RPMI7951 (cell line): Measurements from ENCODE around the gene PAPPA. TPM values are rescaled to one million over a fixed set of nuclear protein-coding genes. Genes with fewer than 3 reads are reported as not detected.

Experiments used
- DNase-seq: peaks from one replicate; pipeline ENCODE4 v3.0.0-alpha.2; 2012; ENCODE audit warnings: low read depth
- total RNA-seq: library from RNA; depleted of rRNA; stranded (reverse); fragments of >200 nt; shearing (Covaris generic); gene quantifications from 2 replicates; pipeline ENCODE4 v1.2.3, GENCODE V29; 2014

Gene PAPPA
- total RNA-seq, 1 experiment from 2014 or later: 0.24 TPM

- DNase-seq: peak; percentile 69
Observed at GRCh38 chr9:116151966-116152381, 1.6 kb upstream of the PAPPA start.

GRCh38 chr9:116152390-116152789, 1.2 kb upstream of the PAPPA start:
- DNase-seq: peak; percentile 39

- no peak for DNase-seq
Observed at GRCh38 chr9:116152941-116153764, 438 bp upstream of the PAPPA start.

- DNase-seq: no peak
Observed at GRCh38 chr9:116154334-116154975, 864 bp downstream of the PAPPA start.

GRCh38 chr9:116154976-116155697, 1.5 kb downstream of the PAPPA start:
- no peak for DNase-seq

- DNase-seq: no peak
Observed at GRCh38 chr9:116155698-116156039, 2.1 kb downstream of the PAPPA start.

- peak; percentile 49 for DNase-seq
Observed at GRCh38 chr9:116156621-116157314, 3.2 kb downstream of the PAPPA start.

GRCh38 chr9:116157436-116158138, 4.0 kb downstream of the PAPPA start:
- DNase-seq: no peak

- no peak for DNase-seq
Observed at GRCh38 chr9:116160676-116161571, 7.3 kb downstream of the PAPPA start.

- no peak for DNase-seq
Observed at GRCh38 chr9:116162241-116162781, 8.7 kb downstream of the PAPPA start.

- DNase-seq: no peak
Observed at GRCh38 chr9:116163293-116164055, 9.9 kb downstream of the PAPPA start.

- DNase-seq: no peak
Observed at GRCh38 chr9:116165912-116166311, 12.3 kb downstream of the PAPPA start.

GRCh38 chr9:116166713-116167112, 13.1 kb downstream of the PAPPA start:
- no peak for DNase-seq

GRCh38 chr9:116168231-116168630, 14.6 kb downstream of the PAPPA start:
- no peak for DNase-seq

- DNase-seq: no peak
Observed at GRCh38 chr9:116172216-116172615, 18.6 kb downstream of the PAPPA start.

GRCh38 chr9:116174347-116174746, 20.8 kb downstream of the PAPPA start:
- DNase-seq: peak; percentile 19

- DNase-seq: peak; percentile 18
Observed at GRCh38 chr9:116175614-116176013, 22.0 kb downstream of the PAPPA start.

GRCh38 chr9:116178481-116179211, 25.1 kb downstream of the PAPPA start:
- DNase-seq: no peak

GRCh38 chr9:116179568-116179967, 26.0 kb downstream of the PAPPA start:
- DNase-seq: no peak
